SK-N-MC (cell line): ENCODE measurements around the gene NDUFAF7.

Experiments used
- EZH2 ChIP-seq: fragments of 200-600 bp; sonication (generic); IDR thresholded peaks from one replicate; pipeline ENCODE4 v1.6.1; 2017; ENCODE audit warnings: antibody characterized with exemption
- FOXP2 ChIP-seq: optimal IDR thresholded peaks from 2 replicates; pipeline ENCODE3; 2011; ENCODE audit warnings: mild to moderate bottlenecking, moderate library complexity; ENCODE audit not compliant: insufficient read depth; ENCODE audit errors: extremely low read length, control extremely low read depth
- POLR2AphosphoS5 ChIP-seq: IDR thresholded peaks from 2 replicates; pipeline ENCODE4 v1.6.1; 2012; ENCODE audit warnings: mild to moderate bottlenecking, low read depth, low read length, borderline replicate concordance

- TF ChIP-seq POLR2AphosphoS5: no peak
- no peak for TF ChIP-seq EZH2
- TF ChIP-seq FOXP2: no peak
Observed at GRCh38 chr2:37211212-37211611, 20.2 kb upstream of the NDUFAF7 start.
